Lung (tissue), 12 donors: Measurements from ENCODE around the gene DGKQ. TPM values are rescaled to one million over a fixed set of nuclear protein-coding genes. Genes with fewer than 3 reads are reported as not detected.
"Not testable (repeated sequence)": the region's sequence is repeated elsewhere in the genome, so short reads cannot be mapped to it uniquely, and the experiment has no call there.

ENCODE experiments used
- ATAC-seq: fragments of 200-7000 bp; cut with Tn5 transposase; one replicate; pipeline ENCODE4 v1.9.1; 2020; ENCODE audit warnings: moderate number of reproducible peaks; ENCODE audit not compliant: insufficient read depth, low FRiP score
- DNase-seq, 3 donors: peaks; one replicate each; pipeline ENCODE4 v3.0.0-alpha.2; 2013 to 2017
- H3K27ac ChIP-seq, 2 donors: one replicate each; pipeline ENCODE4 v1.5.1; 2013; ENCODE audit warnings: mild to moderate bottlenecking in 2 of 2, moderate library complexity in 2 of 2, control low read depth in 1 of 2, inconsistent platforms in 1 of 2, low read depth in 1 of 2, low read length in 1 of 2
- H3K27me3 ChIP-seq, 3 donors: one replicate each; pipeline ENCODE4 v1.5.1; 2013; ENCODE audit warnings: low read length in 2 of 3; ENCODE audit not compliant: control insufficient read depth in 3 of 3, insufficient read depth in 3 of 3
- H3K36me3 ChIP-seq, 4 donors: one replicate each; pipeline ENCODE4 v1.5.1; 2013; ENCODE audit warnings: low read length in 4 of 4, mild to moderate bottlenecking in 1 of 4, moderate library complexity in 1 of 4; ENCODE audit not compliant: control insufficient read depth in 4 of 4, insufficient read depth in 4 of 4
- H3K4me1 ChIP-seq, 5 donors: one replicate each; pipeline ENCODE4 v1.5.1; 2013; ENCODE audit warnings: low read length in 5 of 5, mild to moderate bottlenecking in 2 of 5, moderate library complexity in 1 of 5; ENCODE audit not compliant: control insufficient read depth in 5 of 5, insufficient read depth in 5 of 5
- H3K4me3 ChIP-seq: one replicate; pipeline ENCODE4 v1.5.1; 2013; ENCODE audit warnings: mild to moderate bottlenecking, control low read depth, moderate library complexity
- H3K9ac ChIP-seq, 2 donors: one replicate each; pipeline ENCODE4 v1.5.1; 2013; ENCODE audit warnings: low read length in 2 of 2, control low read depth in 1 of 2; ENCODE audit not compliant: insufficient read depth in 1 of 2
- H3K9me3 ChIP-seq, 4 donors: one replicate each; pipeline ENCODE4 v1.5.1; 2013; ENCODE audit warnings: low read length in 3 of 4, mild to moderate bottlenecking in 1 of 4, moderate library complexity in 1 of 4; ENCODE audit not compliant: control insufficient read depth in 4 of 4, insufficient read depth in 3 of 4
- WGBS, 2 donors: extraction: QIAGEN DNeasy Blood & Tissue Kit; methylation state at CpG; one replicate each; pipeline ENCODE4 v1.1.7; 2013; 5-methylcytosine and 5-hydroxymethylcytosine counted together
- polyA plus RNA-seq, 2 donors: library from polyadenylated mRNA; stranded (reverse); fragments of 200-250 nt; gene quantifications; one replicate each; pipeline ENCODE4 v1.2.1, GENCODE V29; 2013
- total RNA-seq, 2 donors: library from RNA; depleted of rRNA in 1 of 2; stranded (reverse); fragments of >200 nt in 1 of 2; gene quantifications; one replicate each; pipeline ENCODE4 v1.2.1, GENCODE V29; 2014 to 2021
- TF ChIP-seq, protein P1 (sequence below): IDR thresholded peaks from 2 replicates; pipeline ENCODE4 v1.5.1; 2012; ENCODE audit warnings: mild to moderate bottlenecking; ENCODE audit errors: control extremely low read depth, extremely low read depth
- donor health status: control.
- donor health status: control.
- donor health status: Bipolar disorder and iron deficiency.
- donor health status: healthy.
- donor health status: DM: yes; HTN: yes; CAD: no.

The DGKQ gene
- total and polyA plus RNA-seq, 4 donors, result 5.9 to 19.1 (median 8.4) TPM

DNA sequence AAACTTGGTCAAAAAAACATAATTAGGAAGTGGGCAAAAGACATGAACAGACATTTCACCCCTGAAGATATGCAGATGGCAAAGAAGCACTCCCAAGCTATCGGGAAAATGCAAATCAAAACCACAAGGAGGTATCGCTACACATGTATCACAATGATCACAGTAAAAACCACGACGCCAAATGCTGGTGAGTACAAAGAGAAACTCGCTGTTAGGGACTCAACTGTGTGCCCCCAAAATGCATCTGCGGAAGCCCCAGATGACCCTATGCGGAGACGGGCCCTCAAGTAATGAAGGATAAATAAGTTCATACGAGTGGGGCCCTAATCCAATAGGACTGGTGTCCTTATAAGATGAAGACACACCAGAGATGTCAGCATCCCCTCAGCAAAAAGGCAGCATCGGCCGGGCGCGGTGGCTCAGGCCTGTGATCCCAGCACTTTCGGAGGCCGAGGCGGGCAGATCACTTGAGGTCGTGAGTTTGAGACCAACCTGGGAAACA lies 51.5 kb downstream of the DGKQ start:
- TF ChIP-seq, protein P1, sequence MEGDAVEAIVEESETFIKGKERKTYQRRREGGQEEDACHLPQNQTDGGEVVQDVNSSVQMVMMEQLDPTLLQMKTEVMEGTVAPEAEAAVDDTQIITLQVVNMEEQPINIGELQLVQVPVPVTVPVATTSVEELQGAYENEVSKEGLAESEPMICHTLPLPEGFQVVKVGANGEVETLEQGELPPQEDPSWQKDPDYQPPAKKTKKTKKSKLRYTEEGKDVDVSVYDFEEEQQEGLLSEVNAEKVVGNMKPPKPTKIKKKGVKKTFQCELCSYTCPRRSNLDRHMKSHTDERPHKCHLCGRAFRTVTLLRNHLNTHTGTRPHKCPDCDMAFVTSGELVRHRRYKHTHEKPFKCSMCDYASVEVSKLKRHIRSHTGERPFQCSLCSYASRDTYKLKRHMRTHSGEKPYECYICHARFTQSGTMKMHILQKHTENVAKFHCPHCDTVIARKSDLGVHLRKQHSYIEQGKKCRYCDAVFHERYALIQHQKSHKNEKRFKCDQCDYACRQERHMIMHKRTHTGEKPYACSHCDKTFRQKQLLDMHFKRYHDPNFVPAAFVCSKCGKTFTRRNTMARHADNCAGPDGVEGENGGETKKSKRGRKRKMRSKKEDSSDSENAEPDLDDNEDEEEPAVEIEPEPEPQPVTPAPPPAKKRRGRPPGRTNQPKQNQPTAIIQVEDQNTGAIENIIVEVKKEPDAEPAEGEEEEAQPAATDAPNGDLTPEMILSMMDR, result no peak
- H3K27ac ChIP-seq, result no peak overlapping the region
- H3K4me1 ChIP-seq, result peaks cover 0 to 10% (median 0%) of the 10 kb centered on the region in 5 donors
- no peaks in the 10 kb centered on the region for H3K27me3 ChIP-seq
- H3K9me3 ChIP-seq, result no peaks in the 10 kb centered on the region
- WGBS, 2 donors, result 89 to 90% methylated on average over 17 of the region's 17 CpGs
- no peak for DNase-seq
- no peak overlapping the region for H3K9ac ChIP-seq
- ATAC-seq, result no peak
- H3K4me3 ChIP-seq, result no peak overlapping the region
- peaks cover 0 to 3% (median 0%) of the 10 kb centered on the region in 4 donors for H3K36me3 ChIP-seq

DNA sequence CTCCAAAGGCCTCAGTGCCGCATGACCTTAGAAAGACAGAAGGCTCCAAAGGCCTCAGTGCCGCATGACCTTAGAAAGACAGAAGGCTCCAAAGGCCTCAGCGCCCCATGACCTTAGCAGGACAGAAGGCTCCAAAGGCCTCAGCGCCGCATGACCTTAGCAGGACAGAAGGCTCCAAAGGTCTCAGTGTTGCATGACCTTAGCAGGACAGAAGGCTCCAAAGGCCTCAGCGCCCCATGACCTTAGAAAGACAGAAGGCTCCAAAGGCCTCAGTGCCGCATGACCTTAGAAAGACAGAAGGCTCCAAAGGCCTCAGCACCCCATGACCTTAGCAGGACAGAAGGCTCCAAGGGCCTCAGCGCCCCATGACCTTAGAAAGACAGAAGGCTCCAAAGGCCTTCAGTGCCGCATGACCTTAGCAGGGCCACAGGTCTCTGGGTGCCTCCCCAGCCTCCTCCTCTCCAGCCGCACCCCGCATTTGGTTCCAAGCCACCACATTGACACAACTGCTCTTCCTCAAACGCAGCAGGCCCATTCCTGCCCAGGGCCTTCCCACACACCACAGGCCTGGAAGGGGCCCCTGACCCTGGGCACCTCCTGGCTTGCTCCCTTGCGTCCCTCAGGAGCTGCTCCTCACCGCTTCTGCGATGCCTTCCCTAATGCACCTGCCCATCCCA lies 54.2 kb downstream of the DGKQ start:
- H3K4me1 ChIP-seq, result peaks cover 0 to 14% (median 0%) of the 10 kb centered on the region in 5 donors
- not testable (repeated sequence) for H3K27me3 ChIP-seq, DNase-seq, H3K27ac ChIP-seq, H3K4me3 ChIP-seq, H3K9ac ChIP-seq, H3K9me3 ChIP-seq, H3K36me3 ChIP-seq, ATAC-seq
- WGBS, 2 donors, result 82 to 95% methylated on average over 15 of the region's 15 CpGs

DNA sequence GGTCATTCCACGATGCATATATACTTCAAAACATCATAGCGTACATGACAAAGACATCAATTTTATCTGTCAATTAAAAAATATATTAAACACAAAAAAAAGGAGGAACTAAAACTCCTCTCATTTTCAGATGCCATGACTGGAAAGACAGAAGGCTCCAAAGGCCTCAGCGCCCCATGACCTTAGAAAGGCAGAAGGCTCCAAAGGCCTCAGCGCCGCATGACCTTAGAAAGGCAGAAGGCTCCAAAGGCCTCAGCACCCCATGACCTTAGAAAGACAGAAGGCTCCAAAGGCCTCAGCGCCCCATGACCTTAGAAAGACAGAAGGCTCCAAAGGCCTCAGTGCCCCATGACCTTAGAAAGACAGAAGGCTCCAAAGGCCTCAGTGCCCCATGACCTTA lies 54.8 kb downstream of the DGKQ start:
- WGBS, 2 donors, result 87 to 93% methylated on average over 6 of the region's 6 CpGs
- DNase-seq, result not testable (repeated sequence)

DNA sequence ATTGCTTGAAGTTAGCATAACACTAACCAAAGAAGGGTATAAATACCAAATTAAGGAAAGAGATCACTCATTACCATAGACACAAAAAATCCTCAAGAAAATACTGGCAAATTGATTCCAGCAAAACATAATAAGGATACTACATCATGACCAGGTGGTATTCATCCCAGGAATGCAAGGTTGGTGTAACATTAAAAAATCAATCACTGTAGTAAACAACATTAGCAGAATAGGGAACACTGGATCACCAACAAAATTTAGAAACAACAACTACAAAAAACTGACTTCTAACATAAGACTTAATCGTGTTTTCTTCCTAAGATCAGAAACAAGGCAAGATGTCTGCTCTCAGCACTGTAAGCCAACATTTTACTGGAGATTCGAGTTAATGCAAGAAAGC lies 55.4 kb downstream of the DGKQ start:
- Histone ChIP-seq H3K4me1 (peaks cover 0 to 15% (median 0%) of the 10 kb centered on the region in 5 donors), H3K27ac (no peak overlapping the region), H3K4me3 (no peak overlapping the region), H3K27me3 (no peaks in the 10 kb centered on the region), H3K9ac (no peak overlapping the region), H3K36me3 (peaks cover 0 to 3% (median 0%) of the 10 kb centered on the region in 4 donors), H3K9me3 (no peaks in the 10 kb centered on the region)
- DNase-seq (no peak), ATAC-seq (no peak)
- 97 to 99% methylated on average over 2 of the region's 2 CpGs for WGBS, 2 donors
- TF ChIP-seq, protein P1, result no peak

More for the DNA sequence above, 54.8 kb downstream of the DGKQ start:
- ATAC-seq, H3K36me3 ChIP-seq, H3K27ac ChIP-seq, H3K4me3 ChIP-seq, H3K9me3 ChIP-seq, H3K9ac ChIP-seq, H3K27me3 ChIP-seq: not testable (repeated sequence)
- peaks cover 0 to 15% (median 0%) of the 10 kb centered on the region in 5 donors for H3K4me1 ChIP-seq
